Stimulated activated naive CD8-positive, alpha-beta T cell treated with anti-CD3 and anti-CD28 coated beads, Interleukin-15, Interleukin-2, amounts not matched to agents 100 ng/mL and 50 ng/mL, for 24 hours (primary cell): ENCODE measurements around the gene ZNF337.
"Not testable (repeated sequence)": the region's sequence is repeated elsewhere in the genome, so short reads cannot be mapped to it uniquely, and the experiment has no call there.

Experiments
- H3K27ac Mint-ChIP-seq: one replicate; pipeline ENCODE4 v1.8.0; 2021; ENCODE audit warnings: mild to moderate bottlenecking, mixed read lengths
- H3K27me3 Mint-ChIP-seq: one replicate; pipeline ENCODE4 v1.8.0; 2021; ENCODE audit warnings: mixed read lengths
- H3K36me3 Mint-ChIP-seq: one replicate; pipeline ENCODE4 v1.8.0; 2021; ENCODE audit warnings: low read depth, mixed read lengths
- H3K4me1 Mint-ChIP-seq: one replicate; pipeline ENCODE4 v1.8.0; 2021; ENCODE audit warnings: low read depth, mixed read lengths
- H3K4me3 Mint-ChIP-seq: one replicate; pipeline ENCODE4 v1.8.0; 2021; ENCODE audit warnings: mild to moderate bottlenecking, mixed read lengths
- H3K9me3 Mint-ChIP-seq: one replicate; pipeline ENCODE4 v1.8.0; 2021; ENCODE audit warnings: mixed read lengths

Gene ZNF337

GRCh38 chr20:25706793-25707192 is 10.1 kb upstream of the ZNF337 start:
- Mint-ChIP-seq H3K27me3 (no peaks in the 10 kb centered on the region), H3K4me1 (peaks cover 30% of the 10 kb centered on the region), H3K27ac (peak overlapping the region; percentile 79), H3K9me3 (peaks cover 10% of the 10 kb centered on the region), H3K36me3 (peaks cover 24% of the 10 kb centered on the region), H3K4me3 (peak overlapping the region; percentile 47)

GRCh38 chr20:25705830-25706351 is 9.2 kb upstream of the ZNF337 start:
- Mint-ChIP-seq H3K27ac (no peak overlapping the region), H3K27me3 (no peaks in the 10 kb centered on the region), H3K4me1 (peaks cover 30% of the 10 kb centered on the region), H3K9me3 (peaks cover 6% of the 10 kb centered on the region), H3K4me3 (no peak overlapping the region), H3K36me3 (peaks cover 23% of the 10 kb centered on the region)

GRCh38 chr20:25704303-25704702 is 7.7 kb upstream of the ZNF337 start:
- not testable (repeated sequence) for H3K4me3 Mint-ChIP-seq
- H3K4me1 Mint-ChIP-seq = peaks cover 30% of the 10 kb centered on the region

GRCh38 chr20:25700835-25701234 is 4.2 kb upstream of the ZNF337 start:
- Mint-ChIP-seq H3K4me1 (peaks cover 22% of the 10 kb centered on the region), H3K36me3 (peaks cover 29% of the 10 kb centered on the region), H3K9me3 (peaks cover 21% of the 10 kb centered on the region)
- H3K4me3 Mint-ChIP-seq, H3K27ac Mint-ChIP-seq, H3K27me3 Mint-ChIP-seq: not testable (repeated sequence)

More at GRCh38 chr20:25704303-25704702, 7.7 kb upstream of the ZNF337 start:
- H3K27me3 Mint-ChIP-seq, H3K27ac Mint-ChIP-seq: not testable (repeated sequence)
- peaks cover 21% of the 10 kb centered on the region for H3K9me3 Mint-ChIP-seq
- peaks cover 21% of the 10 kb centered on the region for H3K36me3 Mint-ChIP-seq

- Mint-ChIP-seq H3K9me3 (peaks cover 21% of the 10 kb centered on the region), H3K4me3 (no peak overlapping the region), H3K27me3 (no peaks in the 10 kb centered on the region), H3K27ac (no peak overlapping the region), H3K36me3 (peaks cover 29% of the 10 kb centered on the region), H3K4me1 (peaks cover 24% of the 10 kb centered on the region)
Measured at GRCh38 chr20:25699914-25700313, 3.3 kb upstream of the ZNF337 start.

- Mint-ChIP-seq H3K4me3 (peak overlapping the region; percentile 89), H3K27me3 (no peaks in the 10 kb centered on the region), H3K36me3 (peaks cover 37% of the 10 kb centered on the region), H3K9me3 (peaks cover 15% of the 10 kb centered on the region), H3K4me1 (peaks cover 47% of the 10 kb centered on the region), H3K27ac (no peak overlapping the region)
Measured at GRCh38 chr20:25697132-25697446, 436 bp upstream of the ZNF337 start.

- H3K36me3 Mint-ChIP-seq = peaks cover 48% of the 10 kb centered on the region
- peak overlapping the region; percentile 86 for H3K27ac Mint-ChIP-seq
- peak overlapping the region; percentile 89 for H3K4me3 Mint-ChIP-seq
- H3K9me3 Mint-ChIP-seq = peaks cover 14% of the 10 kb centered on the region
- H3K4me1 Mint-ChIP-seq = peaks cover 52% of the 10 kb centered on the region
- no peaks in the 10 kb centered on the region for H3K27me3 Mint-ChIP-seq
Measured at GRCh38 chr20:25695532-25696370, 902 bp downstream of the ZNF337 start.

- Mint-ChIP-seq H3K9me3 (no peaks in the 10 kb centered on the region), H3K27ac (peak overlapping the region; percentile 9), H3K4me3 (no peak overlapping the region), H3K36me3 (peaks cover 31% of the 10 kb centered on the region), H3K4me1 (peaks cover 40% of the 10 kb centered on the region), H3K27me3 (no peaks in the 10 kb centered on the region)
Measured at GRCh38 chr20:25692499-25692898, 4.2 kb downstream of the ZNF337 start.

GRCh38 chr20:25690427-25690826 is 6.2 kb downstream of the ZNF337 start:
- H3K27ac Mint-ChIP-seq = no peak overlapping the region
- no peaks in the 10 kb centered on the region for H3K27me3 Mint-ChIP-seq
- peaks cover 41% of the 10 kb centered on the region for H3K4me1 Mint-ChIP-seq
- H3K9me3 Mint-ChIP-seq = no peaks in the 10 kb centered on the region
- H3K36me3 Mint-ChIP-seq = peaks cover 39% of the 10 kb centered on the region
- H3K4me3 Mint-ChIP-seq = no peak overlapping the region

- Mint-ChIP-seq H3K27me3 (no peaks in the 10 kb centered on the region), H3K27ac (no peak overlapping the region), H3K36me3 (peaks cover 56% of the 10 kb centered on the region), H3K9me3 (no peaks in the 10 kb centered on the region), H3K4me1 (peaks cover 14% of the 10 kb centered on the region), H3K4me3 (no peak overlapping the region)
Measured at GRCh38 chr20:25686081-25687067, 10.3 kb downstream of the ZNF337 start.

GRCh38 chr20:25685276-25686080 is 11.2 kb downstream of the ZNF337 start:
- no peaks in the 10 kb centered on the region for H3K9me3 Mint-ChIP-seq
- no peaks in the 10 kb centered on the region for H3K27me3 Mint-ChIP-seq
- H3K4me3 Mint-ChIP-seq = no peak overlapping the region
- peaks cover 51% of the 10 kb centered on the region for H3K36me3 Mint-ChIP-seq
- peaks cover 14% of the 10 kb centered on the region for H3K4me1 Mint-ChIP-seq
- H3K27ac Mint-ChIP-seq = no peak overlapping the region

GRCh38 chr20:25683826-25684225 is 12.8 kb downstream of the ZNF337 start:
- H3K27me3 Mint-ChIP-seq, H3K27ac Mint-ChIP-seq, H3K9me3 Mint-ChIP-seq, H3K4me3 Mint-ChIP-seq: not testable (repeated sequence)
- Mint-ChIP-seq H3K4me1 (peaks cover 14% of the 10 kb centered on the region), H3K36me3 (peaks cover 57% of the 10 kb centered on the region)

GRCh38 chr20:25683050-25683449 is 13.6 kb downstream of the ZNF337 start:
- Mint-ChIP-seq H3K4me1 (peaks cover 14% of the 10 kb centered on the region), H3K36me3 (peaks cover 64% of the 10 kb centered on the region), H3K4me3 (no peak overlapping the region), H3K9me3 (no peaks in the 10 kb centered on the region), H3K27me3 (no peaks in the 10 kb centered on the region), H3K27ac (peak overlapping the region; percentile 4)

- Mint-ChIP-seq H3K4me1 (no peaks in the 10 kb centered on the region), H3K4me3 (no peak overlapping the region), H3K27ac (no peak overlapping the region), H3K27me3 (no peaks in the 10 kb centered on the region), H3K9me3 (peaks cover 3% of the 10 kb centered on the region), H3K36me3 (peaks cover 76% of the 10 kb centered on the region)
Measured at GRCh38 chr20:25676164-25676809, 20.4 kb downstream of the ZNF337 start.
